ENCODE data around the gene ATG5.

GRCh38 chr6:106152952-106153351 is 172.6 kb downstream of the ATG5 start:
- no peak for TF ChIP-seq CTCF (conservative IDR thresholded peaks at IDR 0.05; ENCODE audit: low read length)
- TF ChIP-seq EZH2phosphoT487 (IDR thresholded peaks at IDR 0.05; ENCODE audit: borderline replicate concordance, low read depth, low read length) = no peak
